Transverse colon (tissue), 4 donors: ENCODE results near the gene SPECC1. TPM values are rescaled to one million over a fixed set of nuclear protein-coding genes. Genes with fewer than 3 reads are reported as not detected.

Experiments used
- DNase-seq: peaks from one replicate; pipeline ENCODE4 v3.0.0-alpha.2; 2019
- H3K27ac ChIP-seq, 4 donors: fragments of 200-600 bp; sonication (generic); 2 replicates each; pipeline ENCODE4 v1.5.1; 2016 to 2018; ENCODE audit warnings: inconsistent platforms in 4 of 4
- H3K27me3 ChIP-seq: fragments of 200-600 bp; sonication (generic); 2 replicates; pipeline ENCODE4 v1.5.1; 2017; ENCODE audit warnings: inconsistent platforms
- H3K36me3 ChIP-seq, 4 donors: fragments of 200-600 bp; sonication (generic); 2 replicates each; pipeline ENCODE4 v1.5.1; 2017 to 2019; ENCODE audit warnings: inconsistent platforms in 4 of 4
- H3K4me1 ChIP-seq, 4 donors: fragments of 200-600 bp; sonication (generic); 2 replicates each; pipeline ENCODE4 v1.5.1; 2017 to 2020; ENCODE audit warnings: inconsistent platforms in 4 of 4
- H3K4me3 ChIP-seq, 4 donors: fragments of 200-600 bp; sonication (generic); 1 replicate in 1 of 4; 2 replicates in 3 of 4; pipeline versions ENCODE4 v1.5.1 to v1.6.1; 2017 to 2019; ENCODE audit warnings: inconsistent platforms in 4 of 4
- H3K9me3 ChIP-seq, 2 donors: fragments of 200-600 bp; sonication (generic); 2 replicates each; pipeline ENCODE4 v1.5.1; 2017 to 2019; ENCODE audit warnings: inconsistent platforms in 2 of 2
- EP300 ChIP-seq: sonication (generic); formaldehyde crosslinking; IDR thresholded peaks from one replicate; pipeline ENCODE4 v1.6.1; 2017; ENCODE audit warnings: antibody characterized with exemption, low read depth
- POLR2A ChIP-seq: fragments of 450-650 bp; IDR thresholded peaks from one replicate; pipeline ENCODE4 v1.6.1; 2016; ENCODE audit warnings: antibody characterized with exemption, mild to moderate bottlenecking, moderate library complexity
- POLR2AphosphoS5 ChIP-seq, 3 donors: sonication (generic); formaldehyde crosslinking; IDR thresholded peaks; one replicate each; pipeline ENCODE4 v1.6.1; 2016; ENCODE audit warnings: antibody characterized with exemption in 3 of 3
- WGBS, 2 donors: methylation state at CpG; one replicate each; pipeline ENCODE4 v1.1.5; 2018; ENCODE audit warnings: low coverage in 1 of 2; 5-methylcytosine and 5-hydroxymethylcytosine counted together
- in situ Hi-C, 4 donors: fragments of 200-750 bp; cut with MboI; loops; one replicate each; pipeline versions ENCODE4 v1.15.0 to v1.15.1; 2017; ENCODE audit warnings: low sequenced_read_pairs in 3 of 4, low pct_ligation_motif_present in 1 of 4, low pct_unique_long_range_greater_than_20kb in 1 of 4
- intact Hi-C: fragments of 100-400 bp; cut with DNase I; formaldehyde crosslinking; loops from one replicate; pipeline ENCODE4 v1.15.1; 2023; ENCODE audit warnings: low total_unique reads
- total RNA-seq, 4 donors: library from RNA; depleted of rRNA; stranded (reverse); fragments of >200 nt; gene quantifications; one replicate each; pipeline ENCODE4 v1.1.0, GENCODE V29; 2016
- TF ChIP-seq, protein P1 (sequence below), 5 experiments: fragments of 200-600 bp in 3 of 5; fragments of 450-650 bp in 2 of 5; sonication (generic) in 3 of 5; IDR thresholded peaks; 1 replicate in 2 of 5; 2 replicates in 3 of 5; pipeline ENCODE4 v1.5.1; 2016 to 2017; ENCODE audit warnings: antibody characterized with exemption in 5 of 5, inconsistent platforms in 3 of 5, mild to moderate bottlenecking in 2 of 5, moderate library complexity in 1 of 5

Gene SPECC1
- total RNA-seq, 4 donors from 2014 or later, result 117 to 141 (median 125) TPM

DNA sequence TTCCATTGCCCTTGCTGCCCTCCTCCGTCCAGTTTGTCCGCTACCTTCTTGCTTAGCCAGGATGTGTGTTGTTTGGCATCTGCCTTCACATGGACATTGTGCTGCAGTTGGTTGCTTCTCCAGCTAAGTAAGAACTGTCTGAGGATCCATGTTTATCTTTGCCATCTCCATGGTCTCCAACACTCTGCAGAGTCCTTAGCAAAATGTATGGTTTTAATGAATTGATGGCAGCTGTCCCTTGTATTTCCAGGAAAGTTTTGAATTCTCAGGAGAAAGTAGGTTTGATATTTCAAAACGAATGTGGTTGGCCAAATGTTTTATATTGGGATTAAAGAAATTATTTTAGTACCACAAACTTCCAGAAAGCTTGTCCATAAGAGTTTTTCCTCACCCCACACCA is 160.9 kb downstream of the SPECC1 start:
- Histone ChIP-seq H3K36me3 (no peaks in the 10 kb centered on the region), H3K4me3 (no peak overlapping the region), H3K27ac (no peak overlapping the region), H3K9me3 (no peaks in the 10 kb centered on the region), H3K4me1 (peaks cover 0 to 8% (median 0%) of the 10 kb centered on the region in 4 donors), H3K27me3 (no peaks in the 10 kb centered on the region)
- in situ Hi-C loops (no loop called here), intact Hi-C loops (no loop called here)
- DNase-seq, result no peak
- TF ChIP-seq, protein P1, sequence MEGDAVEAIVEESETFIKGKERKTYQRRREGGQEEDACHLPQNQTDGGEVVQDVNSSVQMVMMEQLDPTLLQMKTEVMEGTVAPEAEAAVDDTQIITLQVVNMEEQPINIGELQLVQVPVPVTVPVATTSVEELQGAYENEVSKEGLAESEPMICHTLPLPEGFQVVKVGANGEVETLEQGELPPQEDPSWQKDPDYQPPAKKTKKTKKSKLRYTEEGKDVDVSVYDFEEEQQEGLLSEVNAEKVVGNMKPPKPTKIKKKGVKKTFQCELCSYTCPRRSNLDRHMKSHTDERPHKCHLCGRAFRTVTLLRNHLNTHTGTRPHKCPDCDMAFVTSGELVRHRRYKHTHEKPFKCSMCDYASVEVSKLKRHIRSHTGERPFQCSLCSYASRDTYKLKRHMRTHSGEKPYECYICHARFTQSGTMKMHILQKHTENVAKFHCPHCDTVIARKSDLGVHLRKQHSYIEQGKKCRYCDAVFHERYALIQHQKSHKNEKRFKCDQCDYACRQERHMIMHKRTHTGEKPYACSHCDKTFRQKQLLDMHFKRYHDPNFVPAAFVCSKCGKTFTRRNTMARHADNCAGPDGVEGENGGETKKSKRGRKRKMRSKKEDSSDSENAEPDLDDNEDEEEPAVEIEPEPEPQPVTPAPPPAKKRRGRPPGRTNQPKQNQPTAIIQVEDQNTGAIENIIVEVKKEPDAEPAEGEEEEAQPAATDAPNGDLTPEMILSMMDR (IDR thresholded peaks at IDR 0.05), result no peak
- TF ChIP-seq POLR2A (no peak), EP300 (no peak), POLR2AphosphoS5 (IDR thresholded peaks at IDR 0.05) (no peak)
- 86% methylated on average over 1 to 3 of the region's 3 CpGs for WGBS, 2 donors

DNA sequence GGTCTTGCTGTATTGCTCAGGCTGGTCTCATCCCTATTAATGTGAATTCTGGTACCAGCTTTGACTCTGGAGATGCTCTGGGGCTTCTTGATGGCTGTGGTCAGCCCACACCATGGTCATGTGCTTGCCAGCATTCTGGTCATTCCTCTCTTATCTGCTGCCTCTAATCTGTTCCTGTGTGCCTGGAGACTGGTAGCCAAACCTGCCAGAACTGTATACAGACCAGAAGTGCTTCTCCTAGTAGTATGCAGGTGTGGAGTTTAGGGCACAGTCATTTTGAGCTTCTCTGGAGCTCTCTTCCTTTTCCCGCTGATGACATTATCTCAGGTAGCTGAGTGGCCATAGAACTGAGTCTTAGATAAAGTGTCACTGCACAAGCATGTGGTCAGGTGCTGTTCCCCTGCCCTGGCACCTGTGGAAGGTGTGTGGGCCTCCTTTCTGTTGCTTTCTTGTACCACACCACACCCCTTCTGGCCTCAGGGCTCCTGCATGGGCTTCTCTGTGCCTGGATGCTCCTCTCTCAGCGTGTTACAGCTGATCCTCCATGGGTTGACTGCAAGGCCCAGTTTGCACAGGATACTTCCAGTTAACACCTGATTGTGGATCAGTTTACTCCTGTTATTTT is 162.7 kb downstream of the SPECC1 start:
- intact Hi-C loops, result no loop called here
- TF ChIP-seq POLR2AphosphoS5 (IDR thresholded peaks at IDR 0.05) (no peak), POLR2A (no peak)
- TF ChIP-seq, protein P1 (IDR thresholded peaks at IDR 0.05), result no peak
- no peaks in the 10 kb centered on the region for H3K27me3 ChIP-seq
- H3K27ac ChIP-seq, result no peak overlapping the region
- 89% methylated on average over 2 of the region's 2 CpGs; no CpG with 5 or more reads in 1 of the 2 donors for whole genome bisulfite sequencing, 2 donors
- in situ Hi-C loops, result no loop called here
- DNase-seq, result no peak
- H3K4me3 ChIP-seq, result no peak overlapping the region
- no peaks in the 10 kb centered on the region for H3K9me3 ChIP-seq
- H3K36me3 ChIP-seq, result no peaks in the 10 kb centered on the region
- H3K4me1 ChIP-seq, result peaks cover 0 to 8% (median 0%) of the 10 kb centered on the region in 4 donors

DNA sequence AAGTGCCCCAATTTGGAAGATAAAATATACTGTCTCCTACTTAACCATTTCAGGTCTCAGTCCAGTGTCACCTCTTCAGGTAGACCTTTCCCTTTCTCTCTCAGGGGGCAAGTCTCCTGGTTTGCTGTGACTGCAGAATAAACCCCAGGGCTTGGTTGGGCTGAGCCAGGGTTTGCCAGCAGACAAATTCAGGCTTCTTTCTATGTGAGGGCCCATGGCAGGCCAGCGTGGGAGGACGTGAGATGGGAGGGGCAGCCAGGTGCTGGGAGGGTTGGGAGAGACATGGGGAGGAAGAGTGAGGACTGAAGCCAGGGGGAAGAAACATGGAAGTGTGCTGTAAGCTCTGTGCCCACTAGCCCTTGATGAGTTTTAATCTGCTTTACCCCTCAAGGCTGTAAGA is 163.2 kb downstream of the SPECC1 start:
- Histone ChIP-seq H3K4me3 (no peak overlapping the region), H3K27ac (no peak overlapping the region), H3K36me3 (no peaks in the 10 kb centered on the region), H3K9me3 (no peaks in the 10 kb centered on the region), H3K4me1 (peaks cover 0 to 8% (median 0%) of the 10 kb centered on the region in 4 donors), H3K27me3 (no peaks in the 10 kb centered on the region)
- in situ Hi-C loops (no loop called here), intact Hi-C loops (no loop called here)
- TF ChIP-seq EP300, result no peak
- TF ChIP-seq, protein P1 (IDR thresholded peaks at IDR 0.05), result no peak
- no peak for TF ChIP-seq POLR2A
- TF ChIP-seq POLR2AphosphoS5 (IDR thresholded peaks at IDR 0.05), result no peak
- whole genome bisulfite sequencing, 2 donors, result 73% methylated on average over 2 of the region's 2 CpGs; no CpG with 5 or more reads in 1 of the 2 donors
- DNase-seq, result no peak

DNA sequence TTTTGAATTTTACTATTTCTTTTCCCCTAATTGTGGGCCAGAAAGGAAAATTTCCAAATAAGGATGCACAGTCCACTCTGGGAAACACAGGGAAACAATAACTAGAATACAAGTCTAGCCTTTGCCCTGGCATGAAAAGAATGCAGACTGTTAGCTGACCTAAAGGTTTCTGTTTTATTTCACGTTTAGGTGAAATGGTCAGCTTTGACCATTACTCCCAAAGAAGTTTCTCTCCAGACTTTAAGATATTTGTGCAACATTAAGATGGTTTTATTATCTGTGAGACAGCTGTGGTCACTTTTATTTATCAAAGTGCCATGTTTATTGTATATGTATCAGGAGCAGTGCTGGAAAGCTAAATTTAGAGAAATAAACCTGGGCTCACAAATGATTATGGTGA is 163.9 kb downstream of the SPECC1 start:
- no peak for TF ChIP-seq POLR2AphosphoS5 (IDR thresholded peaks at IDR 0.05)
- TF ChIP-seq EP300, result no peak
- TF ChIP-seq POLR2A, result no peak
- TF ChIP-seq, protein P1 (IDR thresholded peaks at IDR 0.05), result no peak
- Histone ChIP-seq H3K4me1 (peaks cover 0 to 8% (median 0%) of the 10 kb centered on the region in 4 donors), H3K27ac (no peak overlapping the region), H3K9me3 (no peaks in the 10 kb centered on the region), H3K4me3 (no peak overlapping the region), H3K27me3 (no peaks in the 10 kb centered on the region), H3K36me3 (no peaks in the 10 kb centered on the region)
- WGBS, 2 donors, result 52 to 57% methylated on average over 1 of the region's 1 CpG
- DNase-seq, result no peak
- intact Hi-C loops, result no loop called here
- in situ Hi-C loops, result no loop called here
